ENCODE results near the gene C20orf173.
"Not testable (repeated sequence)": the region's sequence is repeated elsewhere in the genome, so short reads cannot be mapped to it uniquely, and the experiment has no call there.

DNA sequence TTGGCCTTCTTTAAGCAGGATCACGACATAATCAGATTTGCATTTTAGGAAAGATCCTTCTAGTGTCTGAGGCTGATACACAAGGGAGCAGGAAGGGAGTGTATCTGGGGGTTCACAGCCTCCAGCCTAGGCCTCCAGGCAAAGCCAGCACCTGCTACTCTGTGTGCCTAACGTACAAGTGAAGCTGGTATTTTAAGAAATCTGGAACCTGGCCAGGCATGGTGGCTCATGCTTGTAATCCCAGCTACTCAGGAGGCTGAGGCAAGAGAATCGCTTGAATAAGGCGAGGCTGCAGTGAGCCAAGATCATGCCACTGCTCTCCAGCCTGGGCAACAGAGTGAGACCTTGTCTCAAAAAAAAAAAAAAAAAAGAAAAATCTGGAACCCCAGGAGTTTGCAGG is 26.0 kb upstream of the C20orf173 start:
- TF ChIP-seq, protein P1, sequence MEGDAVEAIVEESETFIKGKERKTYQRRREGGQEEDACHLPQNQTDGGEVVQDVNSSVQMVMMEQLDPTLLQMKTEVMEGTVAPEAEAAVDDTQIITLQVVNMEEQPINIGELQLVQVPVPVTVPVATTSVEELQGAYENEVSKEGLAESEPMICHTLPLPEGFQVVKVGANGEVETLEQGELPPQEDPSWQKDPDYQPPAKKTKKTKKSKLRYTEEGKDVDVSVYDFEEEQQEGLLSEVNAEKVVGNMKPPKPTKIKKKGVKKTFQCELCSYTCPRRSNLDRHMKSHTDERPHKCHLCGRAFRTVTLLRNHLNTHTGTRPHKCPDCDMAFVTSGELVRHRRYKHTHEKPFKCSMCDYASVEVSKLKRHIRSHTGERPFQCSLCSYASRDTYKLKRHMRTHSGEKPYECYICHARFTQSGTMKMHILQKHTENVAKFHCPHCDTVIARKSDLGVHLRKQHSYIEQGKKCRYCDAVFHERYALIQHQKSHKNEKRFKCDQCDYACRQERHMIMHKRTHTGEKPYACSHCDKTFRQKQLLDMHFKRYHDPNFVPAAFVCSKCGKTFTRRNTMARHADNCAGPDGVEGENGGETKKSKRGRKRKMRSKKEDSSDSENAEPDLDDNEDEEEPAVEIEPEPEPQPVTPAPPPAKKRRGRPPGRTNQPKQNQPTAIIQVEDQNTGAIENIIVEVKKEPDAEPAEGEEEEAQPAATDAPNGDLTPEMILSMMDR (IDR thresholded peaks at IDR 0.05): not testable (repeated sequence)
- not testable (repeated sequence) for TF ChIP-seq POLR2A, POLR2AphosphoS5 (IDR thresholded peaks at IDR 0.05)
